Left ventricle myocardium inferior (tissue), 1 donor: ENCODE results near the gene SLC35B2. TPM values are rescaled to one million over a fixed set of nuclear protein-coding genes. Genes with fewer than 3 reads are reported as not detected.

Experiments
- DNase-seq: peaks from one replicate; pipeline ENCODE4 v3.0.0-alpha.2; 2020
- H3K27ac ChIP-seq: fragments of 200-600 bp; replicated peaks from 2 replicates; pipeline ENCODE4 v1.8.0; 2021
- H3K27me3 ChIP-seq: fragments of 200-600 bp; 2 replicates; pipeline ENCODE4 v1.8.0; 2021; ENCODE audit warnings: low read depth
- H3K36me3 ChIP-seq: fragments of 200-600 bp; 2 replicates; pipeline ENCODE4 v1.8.0; 2021
- H3K4me1 ChIP-seq: fragments of 200-600 bp; 2 replicates; pipeline ENCODE4 v1.8.0; 2021
- H3K4me3 ChIP-seq: fragments of 200-600 bp; 2 replicates; pipeline ENCODE4 v1.8.0; 2021; ENCODE audit warnings: mild to moderate bottlenecking, moderate library complexity
- H3K9me3 ChIP-seq: fragments of 200-600 bp; replicated peaks from 2 replicates; pipeline ENCODE4 v1.8.0; 2021
- intact Hi-C: fragments of 100-400 bp; cut with micrococcal nuclease; formaldehyde crosslinking; loops from one replicate; pipeline ENCODE4 v1.11.0; 2022
- total RNA-seq: library from RNA; stranded (reverse); fragmentation: NEBNext Ultra II Directional; extraction: Animal tissue kit (Norgen Biotek cat#: 25700); gene quantifications from one replicate; pipeline ENCODE4 v1.2.1, GENCODE V29; 2021
- TF ChIP-seq, protein P1 (sequence below): fragments of 200-600 bp; IDR thresholded peaks from 2 replicates; pipeline ENCODE4 v1.8.0; 2021; ENCODE audit warnings: antibody characterized with exemption, mild to moderate bottlenecking, borderline replicate concordance
- donor health status: DM: no; HTN: yes; CAD: no; lungs with severe emphysema.

SLC35B2 gene
- total RNA-seq, 1 donor from 2014 or later = 20.2 TPM

DNA sequence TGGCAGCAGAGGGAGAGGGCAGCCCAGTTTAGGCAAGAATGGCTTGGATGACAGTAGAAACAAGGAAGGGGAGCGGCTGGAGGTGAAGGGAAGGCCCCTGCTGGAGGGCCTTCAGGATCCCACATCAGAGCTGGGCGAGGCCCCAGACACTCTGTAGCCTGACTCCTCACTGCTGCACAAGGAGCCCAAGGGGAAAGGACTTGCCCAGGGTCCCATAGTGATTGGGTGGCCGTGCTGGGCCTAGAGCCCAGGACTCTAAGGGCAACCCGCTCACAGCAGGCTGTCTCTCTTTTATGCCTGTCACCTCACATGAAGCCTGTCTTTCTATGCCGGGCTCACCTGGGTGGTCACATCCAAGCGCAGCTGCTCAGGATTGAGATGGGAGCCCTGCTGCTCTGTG lies 46.5 kb upstream of the SLC35B2 start:
- H3K27ac ChIP-seq = no peak overlapping the region
- peaks cover 86% of the 10 kb centered on the region for H3K36me3 ChIP-seq
- no peaks in the 10 kb centered on the region for H3K9me3 ChIP-seq
- H3K4me1 ChIP-seq = peaks cover 7% of the 10 kb centered on the region
- TF ChIP-seq, protein P1, sequence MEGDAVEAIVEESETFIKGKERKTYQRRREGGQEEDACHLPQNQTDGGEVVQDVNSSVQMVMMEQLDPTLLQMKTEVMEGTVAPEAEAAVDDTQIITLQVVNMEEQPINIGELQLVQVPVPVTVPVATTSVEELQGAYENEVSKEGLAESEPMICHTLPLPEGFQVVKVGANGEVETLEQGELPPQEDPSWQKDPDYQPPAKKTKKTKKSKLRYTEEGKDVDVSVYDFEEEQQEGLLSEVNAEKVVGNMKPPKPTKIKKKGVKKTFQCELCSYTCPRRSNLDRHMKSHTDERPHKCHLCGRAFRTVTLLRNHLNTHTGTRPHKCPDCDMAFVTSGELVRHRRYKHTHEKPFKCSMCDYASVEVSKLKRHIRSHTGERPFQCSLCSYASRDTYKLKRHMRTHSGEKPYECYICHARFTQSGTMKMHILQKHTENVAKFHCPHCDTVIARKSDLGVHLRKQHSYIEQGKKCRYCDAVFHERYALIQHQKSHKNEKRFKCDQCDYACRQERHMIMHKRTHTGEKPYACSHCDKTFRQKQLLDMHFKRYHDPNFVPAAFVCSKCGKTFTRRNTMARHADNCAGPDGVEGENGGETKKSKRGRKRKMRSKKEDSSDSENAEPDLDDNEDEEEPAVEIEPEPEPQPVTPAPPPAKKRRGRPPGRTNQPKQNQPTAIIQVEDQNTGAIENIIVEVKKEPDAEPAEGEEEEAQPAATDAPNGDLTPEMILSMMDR = no peak
- H3K27me3 ChIP-seq = no peaks in the 10 kb centered on the region
- intact Hi-C loops = no loop called here
- no peak for DNase-seq
- no peak overlapping the region for H3K4me3 ChIP-seq

DNA sequence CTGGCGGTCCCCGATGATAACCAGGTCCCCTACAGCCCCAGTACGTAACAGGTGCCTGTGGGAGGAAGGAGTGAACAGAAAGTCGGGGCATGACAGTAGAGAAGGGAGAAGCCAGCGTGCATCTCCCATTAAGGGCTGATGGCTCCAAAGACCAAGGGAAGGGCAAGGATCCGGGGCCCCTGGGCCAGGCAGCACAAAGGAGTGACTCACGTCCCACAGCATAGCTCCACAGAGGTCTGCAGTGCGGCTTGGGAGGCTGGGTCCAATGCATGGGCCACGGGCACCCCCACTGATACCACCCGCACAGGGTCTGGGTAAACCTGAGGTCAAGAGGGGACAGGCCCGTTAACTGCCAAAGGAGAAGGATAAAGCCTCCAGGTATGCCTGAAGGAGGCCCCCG lies 45.5 kb upstream of the SLC35B2 start:
- DNase-seq = no peak
- Histone ChIP-seq H3K4me1 (peaks cover 3% of the 10 kb centered on the region), H3K9me3 (no peaks in the 10 kb centered on the region), H3K27me3 (peaks cover 2% of the 10 kb centered on the region), H3K36me3 (peaks cover 78% of the 10 kb centered on the region), H3K4me3 (no peak overlapping the region), H3K27ac (no peak overlapping the region)
- TF ChIP-seq, protein P1 = no peak
- intact Hi-C loops = no loop called here

DNA sequence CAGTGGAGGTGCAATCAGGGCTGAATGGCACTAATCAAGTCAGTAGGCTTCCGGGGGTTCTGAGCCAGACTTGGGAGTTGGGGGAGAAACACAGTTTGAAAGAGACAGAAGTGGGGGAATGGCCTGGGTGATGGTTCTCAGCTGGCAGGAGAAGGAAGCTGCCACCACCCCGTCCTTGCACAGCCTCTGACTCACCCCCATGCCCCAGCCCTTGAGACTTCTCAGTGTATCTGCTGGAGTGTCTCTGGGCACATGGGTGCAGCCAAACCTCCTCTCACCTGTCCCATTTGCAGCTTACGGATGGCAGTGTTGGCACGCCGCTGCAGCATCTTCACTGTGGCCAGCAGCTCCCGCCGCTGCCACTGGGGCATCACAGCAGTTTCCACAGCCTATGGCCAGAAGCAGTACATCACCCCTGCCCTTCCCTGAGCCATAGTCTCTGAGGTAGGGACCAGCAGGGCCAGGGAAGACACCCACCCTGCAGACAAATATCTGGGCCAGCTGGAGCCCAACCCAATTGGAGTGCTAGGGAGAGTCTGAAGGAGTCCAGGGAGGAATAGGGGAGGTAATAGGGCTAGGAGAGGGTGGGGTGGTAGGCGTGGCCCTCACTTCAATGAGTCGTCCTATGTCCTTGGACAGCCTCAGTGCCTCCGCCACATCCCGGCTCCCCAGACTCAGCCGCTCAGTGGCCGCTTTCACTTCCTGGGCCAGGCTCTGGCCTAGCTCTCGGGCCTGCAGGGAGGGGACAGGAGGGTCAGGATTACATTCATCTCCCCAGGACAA lies 44.6 kb upstream of the SLC35B2 start:
- TF ChIP-seq, protein P1 = no peak
- DNase-seq = no peak
- no peak overlapping the region for H3K27ac ChIP-seq
- no peaks in the 10 kb centered on the region for H3K9me3 ChIP-seq
- peaks cover 12% of the 10 kb centered on the region for H3K4me1 ChIP-seq
- peaks cover 11% of the 10 kb centered on the region for H3K27me3 ChIP-seq
- peaks cover 69% of the 10 kb centered on the region for H3K36me3 ChIP-seq
- intact Hi-C loops = no loop called here
- H3K4me3 ChIP-seq = no peak overlapping the region

- Histone ChIP-seq H3K9me3 (no peaks in the 10 kb centered on the region), H3K27ac (no peak overlapping the region), H3K36me3 (peaks cover 60% of the 10 kb centered on the region), H3K4me1 (peaks cover 15% of the 10 kb centered on the region), H3K27me3 (peaks cover 20% of the 10 kb centered on the region), H3K4me3 (no peak overlapping the region)
- intact Hi-C loops = no loop called here
- no peak for DNase-seq
- TF ChIP-seq, protein P1 = no peak
Measured at GRCh38 chr6:44301106-44301505, 43.8 kb upstream of the SLC35B2 start.

DNA sequence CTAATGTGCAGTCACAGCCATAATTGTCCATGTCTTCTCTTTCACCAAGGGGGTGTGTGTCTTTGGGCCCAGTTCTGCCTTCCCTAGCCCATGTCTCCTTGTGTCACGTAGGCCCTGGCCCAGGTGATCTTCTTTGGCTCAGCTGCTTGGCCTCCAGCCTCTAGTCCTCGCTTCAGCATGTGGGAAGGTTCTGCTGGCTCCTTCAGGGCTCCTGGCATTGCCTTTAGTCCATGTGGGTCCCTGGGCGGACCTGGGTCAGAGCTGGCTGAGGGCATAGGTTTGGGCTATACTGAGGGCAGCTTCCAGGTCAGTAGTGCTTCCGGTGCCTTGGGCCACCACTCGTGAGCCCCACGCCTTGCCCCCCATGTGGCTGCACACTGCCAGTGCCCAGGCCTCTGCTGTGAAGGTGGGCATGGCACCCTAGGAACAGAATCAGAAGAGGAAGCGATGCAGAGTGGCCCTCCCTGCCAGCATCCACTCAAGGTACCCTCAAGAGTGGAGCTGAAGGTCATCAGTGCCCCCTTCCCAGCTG lies 43.0 kb upstream of the SLC35B2 start:
- DNase-seq = no peak
- Histone ChIP-seq H3K4me1 (peaks cover 15% of the 10 kb centered on the region), H3K9me3 (no peaks in the 10 kb centered on the region), H3K36me3 (peaks cover 53% of the 10 kb centered on the region), H3K4me3 (no peak overlapping the region), H3K27me3 (peaks cover 27% of the 10 kb centered on the region), H3K27ac (no peak overlapping the region)
- TF ChIP-seq, protein P1 = no peak
- intact Hi-C loops = no loop called here
